Suppressor macrophage (primary cell): ENCODE results near the gene DUSP7.

ENCODE experiments used
- DNase-seq, 4 experiments: peaks; one replicate each; pipeline ENCODE4 v3.0.0-alpha.2; 2020 to 2022
- total RNA-seq, 17 experiments: gene quantifications; one replicate each; lab custom pipeline; 2026; ENCODE audit warnings: mixed read lengths in 6 of 17, inconsistent platforms in 3 of 17; lab: John Stamatoyannopoulos, UW

The DUSP7 gene, protein sequence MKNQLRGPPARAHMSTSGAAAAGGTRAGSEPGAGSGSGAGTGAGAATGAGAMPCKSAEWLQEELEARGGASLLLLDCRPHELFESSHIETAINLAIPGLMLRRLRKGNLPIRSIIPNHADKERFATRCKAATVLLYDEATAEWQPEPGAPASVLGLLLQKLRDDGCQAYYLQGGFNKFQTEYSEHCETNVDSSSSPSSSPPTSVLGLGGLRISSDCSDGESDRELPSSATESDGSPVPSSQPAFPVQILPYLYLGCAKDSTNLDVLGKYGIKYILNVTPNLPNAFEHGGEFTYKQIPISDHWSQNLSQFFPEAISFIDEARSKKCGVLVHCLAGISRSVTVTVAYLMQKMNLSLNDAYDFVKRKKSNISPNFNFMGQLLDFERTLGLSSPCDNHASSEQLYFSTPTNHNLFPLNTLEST
- total RNA-seq: 0.90 to 37.4 (median 12.7) reads per million in 17 experiments

DNA sequence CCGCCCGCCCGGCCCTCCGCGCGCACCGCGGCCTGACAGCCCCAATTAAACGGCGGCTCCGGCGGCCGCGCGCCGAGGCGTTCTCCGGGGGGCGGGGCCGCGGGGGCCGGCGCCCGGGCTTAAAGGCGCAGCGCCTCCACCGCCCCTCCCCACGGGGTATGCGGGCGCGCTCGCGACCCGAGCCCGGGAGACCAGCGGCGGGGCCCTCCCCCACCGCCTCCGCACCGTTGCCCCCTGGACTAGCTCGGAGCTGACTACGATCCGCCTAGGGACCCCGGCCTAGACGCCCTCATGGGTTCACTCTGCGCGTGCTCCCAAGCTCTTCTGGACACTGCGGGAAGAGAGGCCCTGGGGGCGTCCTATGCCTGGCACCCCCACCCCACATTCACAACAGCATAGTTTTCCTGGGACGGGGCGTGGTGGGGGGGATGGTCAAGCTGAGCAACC, at the start of gene DUSP7:
Gene DUSP7, minus strand, starts transcription at position 51 of the 447 bp plus-strand sequence. CDS start 205 bp downstream, outside the sequence.
- peak; percentile 71 to 93 (median 84) for DNase-seq

DNA sequence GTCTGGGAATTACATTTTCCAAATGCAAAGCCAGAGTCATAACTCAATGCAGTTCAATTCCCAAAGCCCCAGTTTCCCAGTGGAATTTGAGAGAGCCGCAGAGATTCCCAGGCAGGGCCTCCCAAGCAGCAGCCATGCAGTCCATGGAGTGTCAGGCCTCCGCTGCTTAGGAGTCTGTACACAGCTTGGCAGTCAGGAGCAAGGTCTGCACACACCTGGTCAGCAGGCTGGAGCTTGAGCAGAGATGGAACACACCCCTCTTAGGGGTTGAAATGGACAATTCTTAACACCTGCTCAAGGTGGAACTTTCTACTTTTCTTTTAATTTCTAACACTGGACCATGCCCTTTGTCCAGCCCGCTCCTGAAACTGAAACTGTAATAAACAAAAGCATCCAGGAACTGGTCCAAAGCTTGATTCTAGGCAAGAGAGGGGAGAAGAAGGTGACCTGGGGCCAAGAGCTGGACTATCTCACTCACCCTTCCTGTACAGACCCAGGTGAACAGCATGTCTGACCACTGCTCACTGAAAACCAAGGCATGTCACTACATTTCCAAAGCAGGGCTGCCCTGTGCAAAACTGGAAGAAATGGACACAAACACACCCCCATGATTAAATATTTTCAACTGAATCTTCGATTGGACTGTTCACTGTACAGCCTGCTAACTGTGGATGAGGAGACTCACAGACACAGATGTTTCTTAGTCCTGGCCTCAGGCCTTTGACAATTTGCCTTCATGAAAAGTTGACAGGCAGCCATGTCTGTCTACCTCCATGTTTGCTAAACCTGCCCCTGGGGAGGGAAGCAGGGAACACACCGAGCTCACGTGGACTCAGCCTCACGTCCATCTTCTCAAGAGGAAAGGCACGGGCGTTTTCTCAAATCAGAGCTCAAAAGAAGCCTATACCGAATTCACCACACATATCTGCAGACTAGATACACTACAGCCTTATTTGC, 48.6 kb upstream of the DUSP7 start:
- no peak for DNase-seq

DNA sequence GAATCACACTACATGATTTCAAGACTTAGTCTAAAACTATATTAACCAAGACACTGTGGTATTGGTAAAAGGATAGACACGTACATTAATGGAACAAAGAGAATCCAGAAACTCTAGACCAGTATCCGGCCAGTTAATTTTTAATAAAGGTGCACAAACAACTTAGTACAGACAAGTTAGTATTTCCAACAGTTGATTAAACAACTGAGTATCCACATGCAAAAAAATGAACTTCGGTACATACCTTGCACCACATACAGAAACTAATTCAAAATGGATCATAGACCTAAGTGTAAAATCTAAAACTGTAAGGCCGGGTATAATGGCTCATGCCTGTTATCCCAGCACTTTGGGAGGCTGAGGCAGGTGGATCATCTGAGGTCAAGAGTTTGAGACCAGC, 46.6 kb upstream of the DUSP7 start:
- DNase-seq: no peak

DNA sequence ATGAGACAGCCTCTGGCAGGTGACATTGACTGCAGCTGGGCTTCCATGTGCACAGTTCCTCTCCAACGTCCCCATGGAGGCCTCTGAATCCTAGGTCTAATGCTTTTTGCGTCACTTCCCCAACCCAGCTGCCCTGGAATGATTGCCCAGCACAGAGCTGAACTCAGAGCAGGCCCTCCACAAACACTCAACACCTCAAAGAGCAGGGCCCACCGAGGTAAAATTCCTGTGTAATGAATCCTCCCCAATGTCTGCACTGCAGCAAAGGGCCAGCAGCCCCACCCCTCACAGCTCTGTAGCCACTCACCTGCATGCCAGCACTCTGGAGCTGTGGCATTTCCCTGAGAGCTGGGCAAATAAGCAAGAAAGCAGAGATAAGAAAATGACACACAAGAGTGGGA, 42.6 kb upstream of the DUSP7 start:
- DNase-seq: peak in 3 of 4 experiments; percentile 34 to 48 (median 39)

DNA sequence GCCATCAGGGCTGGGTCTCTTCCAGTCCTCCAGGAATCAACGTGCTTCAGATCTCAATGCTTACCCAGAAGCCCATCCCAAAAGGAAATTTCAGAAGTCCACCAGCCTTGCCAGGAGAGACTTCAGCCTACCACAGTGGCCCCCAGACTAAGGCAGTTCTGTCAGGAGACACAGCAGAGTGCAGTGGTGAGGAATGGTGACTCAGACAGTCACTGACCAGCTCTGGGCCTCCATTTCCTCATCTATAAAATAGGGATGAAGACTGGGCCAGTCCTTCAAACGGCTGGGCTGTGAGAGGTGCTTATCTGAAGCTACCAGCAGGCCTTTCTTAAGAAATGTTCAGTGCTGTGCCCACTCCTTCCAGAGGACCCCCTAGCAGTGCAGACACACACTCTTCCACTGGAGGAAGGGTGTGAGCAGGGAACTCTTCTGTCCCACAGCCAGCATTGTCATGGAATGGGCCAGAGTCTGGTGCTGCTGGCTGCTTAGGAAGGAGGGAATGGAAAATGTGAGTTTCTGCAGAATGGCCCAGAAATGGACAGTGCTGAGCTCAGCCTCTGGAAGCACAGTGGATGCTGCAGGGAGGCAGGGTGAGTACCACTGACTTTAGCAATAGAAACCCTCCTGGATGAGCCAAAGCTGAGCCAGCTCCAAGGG, 41.6 kb upstream of the DUSP7 start:
- DNase-seq: peak in 3 of 4 experiments; percentile 53 to 56 (median 56)

DNA sequence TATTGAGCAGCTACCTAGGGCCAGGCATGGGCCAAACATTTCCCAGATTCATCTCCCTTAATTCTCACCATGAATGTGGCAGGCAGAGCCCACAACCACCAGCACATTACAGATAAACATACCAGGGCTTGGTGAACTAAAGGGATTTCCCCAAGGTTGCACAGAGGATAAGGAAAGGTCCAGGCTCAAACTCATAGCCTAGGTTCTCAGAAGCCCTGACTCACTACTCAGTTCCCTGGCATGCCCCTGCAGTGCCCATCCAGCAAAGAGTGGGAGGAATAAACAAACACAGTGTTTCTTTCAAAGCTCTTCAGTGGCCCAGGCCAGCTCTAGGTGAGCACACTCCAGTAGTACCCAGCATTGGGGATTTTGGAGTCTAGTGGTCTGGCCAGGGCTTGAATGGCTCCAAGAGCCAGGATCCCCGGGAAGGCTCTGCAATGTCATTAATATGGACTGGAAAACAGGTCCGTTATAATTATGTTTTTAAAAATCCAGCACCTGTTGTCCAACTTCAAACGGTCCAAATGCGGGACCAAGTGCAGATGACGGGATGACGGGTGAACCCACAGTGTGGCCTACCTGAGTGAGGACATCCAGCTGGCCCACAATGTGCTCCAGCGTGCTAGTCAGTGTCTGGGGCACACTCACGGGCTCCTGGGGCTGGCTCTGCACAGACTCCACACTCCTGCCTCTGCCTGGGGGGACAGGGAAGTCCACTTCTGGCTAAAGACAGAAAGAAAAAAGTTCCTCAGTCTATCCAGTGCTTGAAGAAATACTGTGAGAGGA, 39.8 kb upstream of the DUSP7 start:
- no peak for DNase-seq

DNA sequence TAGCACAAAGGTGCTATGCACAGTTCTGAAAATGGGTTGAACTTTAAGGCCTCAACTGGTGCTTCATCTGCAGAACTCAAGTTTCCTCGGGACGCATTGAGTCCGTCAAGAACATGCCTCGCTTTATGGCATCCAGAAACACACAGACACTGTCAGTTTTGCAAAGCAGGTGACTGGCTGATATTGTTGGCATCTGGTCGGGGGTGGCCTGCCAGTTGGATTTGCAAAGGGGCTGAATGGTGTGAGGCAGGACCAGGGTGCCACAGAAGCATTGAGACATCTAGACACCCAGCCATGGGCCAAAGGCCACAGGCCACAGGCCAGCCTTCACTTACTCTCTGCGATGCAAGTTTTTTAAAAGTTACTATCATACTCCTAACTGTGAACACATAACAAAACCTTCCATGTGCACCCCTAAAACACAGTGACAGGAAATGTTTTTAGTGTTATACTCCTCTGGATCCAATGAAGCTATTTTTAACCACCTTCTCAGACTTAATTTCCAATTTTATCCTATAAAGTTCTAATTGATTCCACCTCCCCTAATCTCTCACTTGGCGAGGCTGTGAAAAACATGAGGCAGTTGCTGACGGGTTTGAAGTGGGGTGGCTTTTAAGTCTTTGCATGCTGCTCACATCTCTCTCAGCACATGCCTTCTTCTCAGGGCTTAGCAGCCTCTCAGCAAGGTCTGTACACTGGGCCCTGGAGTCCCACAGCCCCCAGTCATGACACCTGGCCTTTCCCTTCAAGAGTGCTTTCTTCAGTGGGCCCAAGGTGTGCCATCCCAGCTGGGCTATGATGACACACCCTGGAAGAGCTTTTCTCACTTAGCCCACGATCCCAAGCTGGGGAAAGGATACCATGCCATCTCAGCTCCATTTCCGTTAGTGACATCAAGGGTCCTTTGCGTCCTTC, 38.5 kb upstream of the DUSP7 start:
- DNase-seq: no peak

DNA sequence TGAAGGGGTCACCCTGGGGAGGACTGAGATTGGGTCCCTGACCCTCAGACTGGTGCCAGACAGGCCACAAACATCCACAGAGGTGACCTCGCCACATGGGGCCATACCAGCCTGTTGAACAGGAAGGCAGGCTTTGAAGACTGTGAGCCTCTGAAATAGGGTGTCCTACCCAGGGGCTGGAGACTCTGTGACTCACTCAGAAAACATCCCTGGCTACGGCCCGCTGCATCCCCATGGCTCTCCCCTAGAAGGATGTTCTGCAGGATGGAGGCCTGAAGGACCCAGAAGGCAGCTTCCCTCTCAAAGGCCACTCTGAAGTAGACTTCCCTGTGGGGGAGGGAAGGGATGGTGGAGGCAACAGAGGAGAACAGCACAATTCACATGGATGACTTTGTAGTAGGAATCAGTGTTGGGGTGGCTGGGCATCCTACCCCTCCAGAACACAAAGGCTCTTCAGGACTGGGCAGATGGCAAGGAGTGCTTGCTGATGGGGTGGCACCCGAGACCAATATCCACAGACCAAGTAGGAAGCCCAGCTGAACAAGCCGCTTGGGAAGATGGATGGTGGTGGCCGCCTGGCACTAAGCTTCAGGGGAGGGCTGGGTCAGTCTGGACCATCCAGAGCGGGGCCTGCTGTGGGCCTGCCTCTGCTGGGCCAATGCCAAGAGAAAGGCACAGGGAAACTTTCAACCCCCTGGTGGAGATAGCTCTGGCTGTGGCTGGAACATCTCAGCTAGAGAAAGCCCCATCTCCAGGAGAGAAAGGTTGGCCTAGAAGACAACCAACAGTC, 37.6 kb upstream of the DUSP7 start:
- peak in 3 of 4 experiments; percentile 30 to 59 (median 48) for DNase-seq

DNA sequence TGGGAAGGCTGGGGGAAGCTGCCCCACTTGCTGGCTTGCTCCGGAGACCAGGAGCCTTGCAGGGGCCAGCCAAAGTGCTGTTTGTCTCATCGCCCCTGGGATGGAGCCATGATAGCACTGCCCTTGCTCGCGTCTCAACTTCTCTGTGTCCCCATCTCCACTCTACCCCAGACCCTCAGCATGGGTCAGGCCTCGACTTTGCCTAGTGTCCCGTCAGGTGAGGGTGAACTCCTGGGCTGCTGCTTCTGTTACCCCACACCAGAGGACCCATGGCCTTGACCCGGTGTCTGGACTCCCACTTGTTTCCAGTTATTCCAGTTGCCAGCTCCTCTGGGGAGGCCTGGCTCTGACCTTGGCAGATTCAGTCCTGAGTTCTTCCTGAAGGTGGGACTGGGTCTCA, 36.5 kb upstream of the DUSP7 start:
- DNase-seq: no peak

DNA sequence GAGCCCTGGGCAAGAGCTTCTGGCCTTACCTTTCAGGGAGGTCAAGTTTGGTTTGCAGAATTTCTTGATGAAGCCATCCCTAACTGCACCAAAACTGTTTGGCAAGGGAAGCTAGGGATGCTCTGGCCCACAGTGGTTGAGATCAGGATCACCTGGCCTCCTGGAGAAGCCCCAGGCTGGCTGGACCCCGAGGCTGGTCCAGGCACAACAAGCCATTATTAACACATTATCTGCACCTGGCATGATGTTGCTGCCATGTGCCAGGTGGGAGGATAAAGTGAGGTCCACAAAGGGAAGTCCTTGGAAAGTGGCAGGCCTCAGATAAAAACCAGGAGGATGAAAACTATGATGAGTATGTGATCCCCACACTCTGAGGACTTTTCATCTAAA, 35.9 kb upstream of the DUSP7 start:
- DNase-seq: no peak

DNA sequence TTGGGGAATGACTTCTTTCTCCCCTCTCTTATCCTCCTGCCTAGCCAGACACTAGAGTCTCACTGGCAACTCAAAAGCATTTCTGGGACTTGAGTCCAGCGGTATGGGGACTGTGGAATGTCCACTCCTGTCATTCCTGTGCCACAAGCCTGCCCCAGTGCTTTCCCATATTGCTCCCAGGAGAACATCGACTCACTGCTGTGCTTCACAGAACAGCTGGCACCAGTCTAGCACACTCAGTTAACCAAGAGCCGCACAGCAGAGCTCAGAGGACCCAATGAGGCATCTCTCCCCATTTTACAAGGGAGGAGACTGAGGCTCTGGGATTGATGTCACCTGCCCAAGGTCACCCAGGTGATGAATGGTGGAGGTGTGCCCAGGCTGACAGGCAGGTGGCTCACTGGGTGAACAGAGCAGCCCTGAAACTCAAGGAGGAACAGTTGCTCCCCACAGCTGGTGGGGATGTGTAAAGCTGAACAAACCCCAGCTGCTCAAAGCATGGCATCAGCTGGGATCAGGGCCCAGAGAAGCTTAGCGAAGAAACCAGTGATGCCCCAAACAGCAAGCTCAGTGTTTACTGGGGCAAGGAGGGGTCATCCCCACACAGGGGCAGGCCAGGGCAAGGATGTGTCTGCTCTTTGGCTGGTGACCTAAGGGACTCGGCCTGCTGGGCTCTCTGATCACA, 35.4 kb upstream of the DUSP7 start:
- DNase-seq: no peak

DNA sequence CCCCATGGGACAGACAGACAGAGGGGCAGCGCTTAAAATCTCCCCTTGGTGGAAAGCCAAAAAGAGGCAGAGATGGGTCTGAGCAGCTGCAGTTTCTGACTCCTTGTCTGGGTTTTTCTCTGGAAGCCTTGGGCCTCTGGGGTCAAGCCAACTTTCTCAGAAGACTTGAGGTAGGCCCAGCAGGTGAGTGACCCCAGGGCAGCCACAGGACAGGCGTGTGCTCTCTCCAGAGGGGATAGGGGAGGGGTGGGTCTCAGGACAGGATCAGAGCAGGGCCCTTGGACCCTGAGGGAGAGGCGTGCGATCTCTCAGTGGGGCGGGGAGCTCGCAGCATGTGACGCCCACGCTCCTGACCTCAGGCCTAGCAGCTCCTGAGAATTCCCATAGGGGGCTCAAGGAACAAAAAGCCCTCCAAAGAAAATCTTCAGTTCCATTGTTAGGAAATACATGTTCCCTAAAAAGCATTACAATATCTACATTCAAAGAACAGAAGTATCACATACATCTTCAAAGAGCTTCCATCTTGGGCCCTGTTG, 34.6 kb upstream of the DUSP7 start:
- no peak for DNase-seq

DNA sequence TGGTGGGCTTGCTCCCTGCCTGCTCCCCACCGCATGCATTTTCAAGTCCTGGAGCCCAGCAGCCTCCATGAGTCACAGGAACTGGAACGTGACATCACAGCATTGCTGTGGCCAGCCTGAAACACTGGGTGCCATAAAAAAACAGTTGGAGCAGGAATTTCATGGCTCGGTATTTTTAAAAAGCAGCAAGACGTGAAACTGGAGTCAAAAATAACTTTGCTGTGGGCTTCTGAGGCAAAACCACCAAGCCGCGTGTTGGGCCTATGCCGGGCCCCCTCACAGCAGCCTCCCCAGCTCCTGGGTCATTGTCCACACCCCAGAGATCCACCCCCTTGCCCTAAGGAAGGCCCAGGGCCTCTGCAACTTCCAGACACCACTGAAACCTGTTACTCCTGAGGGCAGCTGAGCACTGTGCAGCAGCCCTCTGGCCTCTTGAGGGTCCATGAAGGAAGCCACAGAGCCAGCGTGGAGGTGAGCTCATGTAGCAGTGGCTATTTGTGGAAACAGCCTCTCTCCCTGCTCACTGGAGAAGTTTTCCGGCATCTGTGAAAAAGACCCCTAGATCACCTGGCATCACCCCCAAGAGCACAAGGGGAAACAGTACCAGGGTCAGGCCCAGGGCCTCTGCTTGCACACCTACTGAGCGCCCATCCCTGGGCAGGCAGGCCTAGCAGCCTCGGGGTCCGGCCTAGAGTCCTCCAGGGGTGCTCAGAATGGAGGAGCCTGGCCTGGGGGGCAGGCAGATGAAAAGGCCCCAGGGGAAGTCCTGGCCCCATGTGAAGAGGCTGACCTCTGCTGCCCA, 34.0 kb upstream of the DUSP7 start:
- DNase-seq: peak in 3 of 4 experiments; percentile 36 to 55 (median 51)

DNA sequence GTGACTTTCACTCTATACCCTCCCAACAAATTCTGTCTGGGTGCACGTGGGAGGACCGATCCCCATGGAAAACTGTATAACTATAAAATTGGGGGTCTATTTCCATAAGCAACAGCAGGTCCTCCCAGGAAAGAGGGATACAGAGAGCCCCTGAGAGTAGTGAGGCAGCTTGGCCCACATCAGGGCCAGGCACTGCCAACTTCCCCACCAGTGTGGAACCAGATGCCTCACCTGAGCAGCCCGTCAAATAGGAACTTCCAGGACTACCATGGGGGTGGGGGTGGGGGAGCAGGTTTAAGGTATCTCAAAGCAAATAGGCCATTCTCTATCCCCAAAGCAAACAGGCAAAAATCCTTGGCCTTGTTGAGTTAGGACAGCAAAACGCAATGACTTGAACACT, 33.3 kb upstream of the DUSP7 start:
- DNase-seq: no peak

DNA sequence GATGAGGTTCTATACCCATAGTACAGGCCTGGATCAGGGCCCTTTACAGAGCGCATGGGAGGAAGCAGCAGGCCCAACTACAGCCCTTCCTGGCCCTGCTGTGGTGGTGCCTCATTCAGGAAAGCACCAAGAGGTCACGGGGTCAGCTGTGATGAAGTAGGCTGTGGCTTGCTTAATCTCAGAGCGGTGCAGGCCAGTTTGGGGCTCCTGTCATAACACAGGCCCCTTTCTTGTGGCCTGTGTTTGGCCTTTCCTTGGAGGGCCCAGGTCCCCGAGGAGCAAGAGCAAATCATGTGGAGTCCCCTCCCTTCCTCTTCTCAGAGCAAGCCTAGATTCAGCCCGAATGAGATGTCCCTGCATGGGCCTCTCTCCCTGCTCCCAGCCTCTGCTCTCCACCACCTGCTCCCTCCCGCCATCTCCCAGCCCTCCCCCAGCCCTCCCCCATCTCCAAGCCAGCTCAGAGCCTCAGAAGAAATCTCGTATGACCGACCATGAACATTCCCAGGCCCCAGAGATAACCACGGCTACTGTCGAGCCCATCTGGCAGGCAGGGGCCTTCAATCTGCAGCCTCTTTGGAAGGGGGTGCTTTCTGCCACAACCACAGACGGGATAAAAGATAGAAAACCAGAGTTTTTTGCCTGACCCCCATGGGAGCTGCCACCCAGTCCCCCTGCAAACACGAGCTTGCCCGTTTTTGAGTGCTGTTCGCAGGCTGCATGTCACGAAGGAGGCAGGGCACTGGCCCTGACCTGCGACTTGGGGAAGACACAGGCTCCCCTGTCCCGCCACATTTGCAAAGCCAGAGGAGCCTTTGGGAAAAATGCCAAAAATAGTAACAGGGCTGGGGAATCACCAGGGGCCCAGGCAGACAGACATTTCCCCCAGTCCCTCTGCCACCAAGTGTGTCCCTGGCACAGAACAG, 32.3 kb upstream of the DUSP7 start:
- DNase-seq: peak; percentile 75 to 88 (median 84)

DNA sequence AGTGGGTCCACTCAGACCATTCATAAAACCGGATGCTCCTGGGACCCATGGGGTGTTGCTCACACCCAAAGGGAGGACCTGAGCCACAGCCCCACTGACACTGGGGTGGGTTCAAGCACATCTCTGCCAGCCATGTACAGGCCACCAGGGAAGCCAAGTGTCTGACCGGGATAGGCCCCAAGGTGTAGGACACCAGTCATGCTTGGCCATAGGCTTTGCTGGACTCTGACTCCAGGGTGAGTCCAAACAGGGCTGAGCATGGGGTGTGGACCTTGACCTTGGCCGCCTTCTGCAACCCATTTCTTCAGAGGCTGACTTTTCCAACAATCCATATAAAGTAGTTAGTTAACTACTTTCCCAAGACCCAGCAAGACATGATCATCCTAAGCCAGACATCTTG, 31.4 kb upstream of the DUSP7 start:
- no peak for DNase-seq
